H1 (cell line): ENCODE measurements around the gene ZNF132. TPM values are rescaled to one million over a fixed set of nuclear protein-coding genes. Genes with fewer than 3 reads are reported as not detected.

Experiments
- ASH2L ChIP-seq: fragments of 200-600, 300-600 bp; sonication (generic); IDR thresholded peaks from one replicate; pipeline ENCODE4 v1.7.1; 2017; ENCODE audit warnings: low read length
- ATF3 ChIP-seq: IDR thresholded peaks from 2 replicates; pipeline ENCODE4 v1.6.1; 2011; ENCODE audit warnings: low read depth, mild to moderate bottlenecking, low read length; ENCODE audit not compliant: insufficient read depth
- BRCA1 ChIP-seq: IDR thresholded peaks from 2 replicates; pipeline ENCODE4 v1.6.1; 2012; ENCODE audit warnings: low read depth, low read length, improper control_type of control experiment
- CBX5 ChIP-seq: fragments of 300-800, 300-1000 bp; sonication (generic); IDR thresholded peaks from 2 replicates; pipeline ENCODE4 v1.7.1; 2016; ENCODE audit warnings: antibody characterized with exemption, low read length, low read depth
- CEBPB ChIP-seq: IDR thresholded peaks from 2 replicates; pipeline ENCODE4 v1.6.1; 2012; ENCODE audit warnings: low read depth, low read length
- TCF12 ChIP-seq: IDR thresholded peaks from 2 replicates; pipeline ENCODE4 v1.6.1; 2011; ENCODE audit warnings: low read depth, mild to moderate bottlenecking, low read length
- polyA plus RNA-seq, 7 experiments: library from polyadenylated mRNA; depleted of rRNA in 3 of 7; stranded (reverse) in 5 of 7; unstranded in 2 of 7; fragments of >200 nt in 5 of 7; fragments of 200-250 nt in 2 of 7; gene quantifications; 1 replicate in 5 of 7; 2 replicates in 1 of 7; 4 replicates in 1 of 7; pipeline versions ENCODE4 v1.2.1 to v1.2.3, GENCODE V29; 2011 to 2013; ENCODE audit warnings: missing spikeins in 2 of 7, mixed read lengths in 2 of 7
- total RNA-seq: library from RNA; stranded (reverse); fragmentation: NEBNext Ultra II Directional; extraction: Animal tissue kit (Norgen Biotek cat#: 25700); gene quantifications from 2 replicates; pipeline ENCODE4 v1.2.1, GENCODE V29; 2021

The ZNF132 gene
- total and polyA plus RNA-seq, 2 of the 8 experiments (the other 6 are each of a cell fraction or from before 2014, with no cell fraction given): 0.89 to 1.9 TPM

- no peak for TF ChIP-seq TCF12
- no peak for TF ChIP-seq ASH2L
- no peak for TF ChIP-seq BRCA1
- TF ChIP-seq CEBPB: no peak
- TF ChIP-seq ATF3: no peak
- no peak for TF ChIP-seq CBX5
- TF ChIP-seq, all 59 proteins: peak for 0
Observed at GRCh38 chr19:58482372-58482771, 42.4 kb upstream of the ZNF132 start (continued).
